ENCODE results near the gene NMU. TPM values are rescaled to one million over a fixed set of nuclear protein-coding genes. Genes with fewer than 3 reads are reported as not detected.

The NMU gene
- total RNA-seq, 1 donor from 2014 or later, result not detected

GRCh38 chr4:55609393-55609866, 26.7 kb downstream of the NMU start:
- Mint-ChIP-seq H3K4me3 (ENCODE audit: unreplicated experiment) (no peak overlapping the region), H3K27me3 (ENCODE audit: unreplicated experiment) (peaks cover 21% of the 10 kb centered on the region), H3K36me3 (ENCODE audit: unreplicated experiment) (no peaks in the 10 kb centered on the region), H3K4me1 (ENCODE audit: unreplicated experiment) (no peaks in the 10 kb centered on the region), H3K9me3 (ENCODE audit: unreplicated experiment) (no peaks in the 10 kb centered on the region), H3K27ac (ENCODE audit: unreplicated experiment) (no peak overlapping the region)
- TF ChIP-seq, protein P1, sequence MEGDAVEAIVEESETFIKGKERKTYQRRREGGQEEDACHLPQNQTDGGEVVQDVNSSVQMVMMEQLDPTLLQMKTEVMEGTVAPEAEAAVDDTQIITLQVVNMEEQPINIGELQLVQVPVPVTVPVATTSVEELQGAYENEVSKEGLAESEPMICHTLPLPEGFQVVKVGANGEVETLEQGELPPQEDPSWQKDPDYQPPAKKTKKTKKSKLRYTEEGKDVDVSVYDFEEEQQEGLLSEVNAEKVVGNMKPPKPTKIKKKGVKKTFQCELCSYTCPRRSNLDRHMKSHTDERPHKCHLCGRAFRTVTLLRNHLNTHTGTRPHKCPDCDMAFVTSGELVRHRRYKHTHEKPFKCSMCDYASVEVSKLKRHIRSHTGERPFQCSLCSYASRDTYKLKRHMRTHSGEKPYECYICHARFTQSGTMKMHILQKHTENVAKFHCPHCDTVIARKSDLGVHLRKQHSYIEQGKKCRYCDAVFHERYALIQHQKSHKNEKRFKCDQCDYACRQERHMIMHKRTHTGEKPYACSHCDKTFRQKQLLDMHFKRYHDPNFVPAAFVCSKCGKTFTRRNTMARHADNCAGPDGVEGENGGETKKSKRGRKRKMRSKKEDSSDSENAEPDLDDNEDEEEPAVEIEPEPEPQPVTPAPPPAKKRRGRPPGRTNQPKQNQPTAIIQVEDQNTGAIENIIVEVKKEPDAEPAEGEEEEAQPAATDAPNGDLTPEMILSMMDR (IDR thresholded peaks at IDR 0.05), result no peak
- DNase-seq (ENCODE audit: extremely low spot score, unreplicated experiment), result no peak

DNA sequence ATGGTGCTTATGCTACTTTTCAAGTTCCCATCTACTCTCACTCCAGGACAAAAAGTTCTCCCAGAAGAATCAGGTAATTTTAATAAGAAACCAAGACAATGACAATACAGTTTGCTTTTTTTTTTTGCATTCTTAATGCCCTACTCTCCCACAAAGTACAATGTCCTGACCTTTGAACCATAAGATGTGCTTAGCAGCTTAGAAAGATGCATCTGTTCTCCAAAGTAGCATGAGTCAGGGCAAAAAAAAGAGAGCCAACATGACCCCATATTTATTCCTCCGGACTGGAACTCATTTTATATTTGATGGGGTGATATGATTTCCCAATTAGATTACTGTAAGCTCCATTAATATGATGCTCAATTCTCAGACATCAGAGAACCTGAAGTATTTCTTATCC, 27.5 kb downstream of the NMU start:
- Mint-ChIP-seq H3K36me3 (ENCODE audit: unreplicated experiment) (no peaks in the 10 kb centered on the region), H3K27ac (ENCODE audit: unreplicated experiment) (no peak overlapping the region), H3K9me3 (ENCODE audit: unreplicated experiment) (no peaks in the 10 kb centered on the region), H3K4me1 (ENCODE audit: unreplicated experiment) (no peaks in the 10 kb centered on the region), H3K27me3 (ENCODE audit: unreplicated experiment) (peaks cover 20% of the 10 kb centered on the region), H3K4me3 (ENCODE audit: unreplicated experiment) (no peak overlapping the region)
- no peak for DNase-seq (ENCODE audit: extremely low spot score, unreplicated experiment)
- TF ChIP-seq, protein P1 (IDR thresholded peaks at IDR 0.05), result no peak

GRCh38 chr4:55604996-55605395, 31.1 kb downstream of the NMU start:
- Mint-ChIP-seq H3K36me3 (ENCODE audit: unreplicated experiment) (no peaks in the 10 kb centered on the region), H3K4me1 (ENCODE audit: unreplicated experiment) (no peaks in the 10 kb centered on the region), H3K4me3 (ENCODE audit: unreplicated experiment) (no peak overlapping the region), H3K27me3 (ENCODE audit: unreplicated experiment) (peaks cover 28% of the 10 kb centered on the region), H3K27ac (ENCODE audit: unreplicated experiment) (no peak overlapping the region), H3K9me3 (ENCODE audit: unreplicated experiment) (no peaks in the 10 kb centered on the region)
- TF ChIP-seq, protein P1 (IDR thresholded peaks at IDR 0.05), result no peak
- DNase-seq (ENCODE audit: extremely low spot score, unreplicated experiment), result no peak

GRCh38 chr4:55600640-55601039, 35.5 kb downstream of the NMU start:
- Mint-ChIP-seq H3K27me3 (ENCODE audit: unreplicated experiment) (peaks cover 37% of the 10 kb centered on the region), H3K27ac (ENCODE audit: unreplicated experiment) (no peak overlapping the region), H3K4me3 (ENCODE audit: unreplicated experiment) (no peak overlapping the region), H3K36me3 (ENCODE audit: unreplicated experiment) (peaks cover 2% of the 10 kb centered on the region), H3K9me3 (ENCODE audit: unreplicated experiment) (no peaks in the 10 kb centered on the region), H3K4me1 (ENCODE audit: unreplicated experiment) (no peaks in the 10 kb centered on the region)
- TF ChIP-seq, protein P1 (IDR thresholded peaks at IDR 0.05), result no peak
- DNase-seq (ENCODE audit: extremely low spot score, unreplicated experiment), result no peak

GRCh38 chr4:55598641-55599040, 37.5 kb downstream of the NMU start:
- H3K36me3 Mint-ChIP-seq (ENCODE audit: unreplicated experiment), result peaks cover 2% of the 10 kb centered on the region
- H3K27me3 Mint-ChIP-seq (ENCODE audit: unreplicated experiment), result peaks cover 35% of the 10 kb centered on the region
- no peaks in the 10 kb centered on the region for H3K9me3 Mint-ChIP-seq (ENCODE audit: unreplicated experiment)
- H3K4me1 Mint-ChIP-seq (ENCODE audit: unreplicated experiment), result no peaks in the 10 kb centered on the region
- TF ChIP-seq, protein P1 (IDR thresholded peaks at IDR 0.05), result no peak
- no peak overlapping the region for H3K27ac Mint-ChIP-seq (ENCODE audit: unreplicated experiment)
- no peak overlapping the region for H3K4me3 Mint-ChIP-seq (ENCODE audit: unreplicated experiment)
- DNase-seq (ENCODE audit: extremely low spot score, unreplicated experiment), result no peak

All from osteocyte (in vitro differentiated cells).